GM23338 (cell line): ENCODE results near the gene PCBP3.

Source experiments
- CTCF ChIP-seq, 2 experiments: fragments of 200-600 bp in 1 of 2; sonication (generic) in 1 of 2; conservative IDR thresholded peaks; 2 replicates each; pipeline versions ENCODE4 v1.5.1 to v1.6.1; 2016 to 2017; ENCODE audit warnings: antibody characterized with exemption in 2 of 2, low read depth in 2 of 2, mild to moderate bottlenecking in 2 of 2, moderate library complexity in 1 of 2
- EZH2 ChIP-seq: fragments of 200-600 bp; sonication (generic); IDR thresholded peaks from one replicate; pipeline ENCODE4 v1.8.0; 2017; ENCODE audit warnings: antibody characterized with exemption, mild to moderate bottlenecking, low read depth; ENCODE audit not compliant: unreplicated experiment
- EZH2phosphoT487 ChIP-seq: fragments of 200-600 bp; sonication (generic); IDR thresholded peaks from one replicate; pipeline ENCODE4 v1.8.1; 2018; ENCODE audit warnings: antibody characterized with exemption; ENCODE audit not compliant: unreplicated experiment
- JUNB ChIP-seq: IDR thresholded peaks from one replicate; pipeline ENCODE4 v1.6.1; 2016; ENCODE audit warnings: antibody characterized with exemption; ENCODE audit not compliant: unreplicated experiment
- POLR2AphosphoS5 ChIP-seq: IDR thresholded peaks from 2 replicates; pipeline ENCODE4 v1.6.1; 2016; ENCODE audit warnings: antibody characterized with exemption, low read depth
- ZNF331 ChIP-seq: fragments of 250-450 bp; sonication (Bioruptor Pico); IDR thresholded peaks from 2 replicates; pipeline ENCODE4 v1.5.0; 2020; ENCODE audit warnings: low read depth, mild to moderate bottlenecking, moderate library complexity

- no peak for TF ChIP-seq JUNB
- TF ChIP-seq CTCF (conservative IDR thresholded peaks at IDR 0.05; ENCODE audit: low read depth in 2 of 2): no peak
- TF ChIP-seq EZH2: no peak
- no peak for TF ChIP-seq EZH2phosphoT487
- no peak for TF ChIP-seq POLR2AphosphoS5
- no peak for TF ChIP-seq ZNF331
Observed at GRCh38 chr21:45827302-45827692, 183.8 kb downstream of the PCBP3 start.
